Psoas muscle (tissue), 8 donors: Measurements from ENCODE around the gene SLC1A2. TPM values are rescaled to one million over a fixed set of nuclear protein-coding genes. Genes with fewer than 3 reads are reported as not detected.

Source experiments
- ATAC-seq, 4 donors: fragments of 200-7000 bp; cut with Tn5 transposase; one replicate each; pipeline ENCODE4 v1.9.1; 2020; ENCODE audit warnings: moderate library complexity in 3 of 4, mild to moderate bottlenecking in 2 of 4
- DNase-seq, 2 donors: peaks; one replicate each; pipeline ENCODE4 v3.0.0-alpha.2; 2020
- H3K27ac ChIP-seq: fragments of 200-600 bp; one replicate; pipeline ENCODE4 v1.8.0; 2022
- H3K27me3 ChIP-seq, 3 donors: fragments of 200-600 bp in 1 of 3; one replicate each; pipeline versions ENCODE4 v1.6.1 to v1.8.0; 2013 to 2022; ENCODE audit warnings: low read length in 2 of 3, mild to moderate bottlenecking in 2 of 3, moderate library complexity in 1 of 3; ENCODE audit not compliant: insufficient read depth in 3 of 3
- H3K36me3 ChIP-seq, 2 donors: fragments of 200-600 bp in 1 of 2; one replicate each; pipeline versions ENCODE4 v1.6.1 to v1.8.0; 2013 to 2022; ENCODE audit warnings: low read depth in 1 of 2, mild to moderate bottlenecking in 1 of 2, moderate library complexity in 1 of 2; ENCODE audit not compliant: insufficient read depth in 1 of 2
- H3K4me1 ChIP-seq: fragments of 200-600 bp; one replicate; pipeline ENCODE4 v1.8.0; 2022
- H3K4me3 ChIP-seq: fragments of 200-600 bp; one replicate; pipeline ENCODE4 v1.8.0; 2022; ENCODE audit warnings: mild to moderate bottlenecking
- H3K9me3 ChIP-seq: fragments of 200-600 bp; one replicate; pipeline ENCODE4 v1.8.0; 2022
- WGBS, 3 donors: extraction: QIAGEN DNeasy Blood & Tissue Kit; methylation state at CpG; one replicate each; pipeline versions ENCODE4 v1.1.6 to v1.1.7; 2013; 5-methylcytosine and 5-hydroxymethylcytosine counted together
- intact Hi-C, 2 donors: fragments of 100-400 bp; cut with DNase I; formaldehyde crosslinking; loops; one replicate each; pipeline versions ENCODE4 v1.11.0 to v1.14.2; 2022
- polyA plus RNA-seq, 3 donors: library from polyadenylated mRNA; stranded (reverse); fragments of 200-250 nt; gene quantifications; one replicate each; pipeline ENCODE4 v1.2.3, GENCODE V29; 2013
- total RNA-seq, 4 donors: library from RNA; stranded (reverse); fragmentation: NEBNext Ultra II Directional in 2 of 4; extraction: Animal tissue kit (Norgen Biotek cat#: 25700) in 2 of 4; gene quantifications; one replicate each; pipeline versions ENCODE4 v1.2.1 to v1.2.4, GENCODE V29; 2021 to 2023
- TF ChIP-seq, protein P1 (sequence below): fragments of 200-600 bp; IDR thresholded peaks from one replicate; pipeline ENCODE4 v1.8.0; 2022; ENCODE audit warnings: antibody characterized with exemption
- donor health status: healthy with polysubstance abuse.
- donor health status: DM: no; HTN: no; CAD: no; lungs with moderate emphysema.
- donor health status: Bipolar disorder and iron deficiency.
- donor health status: healthy.
- donor health status: DM: yes; HTN: yes; CAD: no.
- donor health status: DM: no; HTN: no; CAD: no.
- donor health status: DM: no; HTN: no; CAD: no.
- donor health status: DM: yes; HTN: yes; CAD: no.

The SLC1A2 gene
- total and polyA plus RNA-seq, 7 donors, result 0.05 to 2.0 (median 0.35) TPM

DNA sequence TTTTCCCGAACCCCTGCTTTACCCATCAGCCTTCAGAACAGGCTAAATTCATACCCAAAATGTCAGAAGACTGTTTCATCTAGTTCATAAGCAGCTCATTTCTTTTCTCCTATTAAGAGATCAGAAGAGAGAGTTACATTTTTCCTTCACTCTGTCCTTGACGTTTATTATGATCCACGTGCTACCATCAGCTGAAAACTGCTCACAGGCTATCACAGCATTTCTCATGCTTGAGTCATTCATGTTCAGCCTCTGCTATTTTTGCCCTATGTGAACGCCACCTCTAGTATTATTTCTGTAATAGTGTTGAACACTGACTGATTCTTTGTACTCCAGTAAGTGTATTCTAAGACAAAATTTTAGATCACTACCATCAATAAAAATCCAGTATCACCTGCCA lies 51.9 kb downstream of the SLC1A2 start:
- H3K27me3 ChIP-seq, result no peaks in the 10 kb centered on the region
- intact Hi-C loops, result no loop called here
- 45 to 53% (median 45%) methylated on average over 4 of the region's 4 CpGs for WGBS, 3 donors
- ATAC-seq (peak; percentile 46 to 71 (median 61)), DNase-seq (no peak)
- H3K9me3 ChIP-seq, result no peaks in the 10 kb centered on the region
- peaks cover 10% of the 10 kb centered on the region for H3K4me1 ChIP-seq
- H3K36me3 ChIP-seq, result no peaks in the 10 kb centered on the region
- TF ChIP-seq, protein P1, sequence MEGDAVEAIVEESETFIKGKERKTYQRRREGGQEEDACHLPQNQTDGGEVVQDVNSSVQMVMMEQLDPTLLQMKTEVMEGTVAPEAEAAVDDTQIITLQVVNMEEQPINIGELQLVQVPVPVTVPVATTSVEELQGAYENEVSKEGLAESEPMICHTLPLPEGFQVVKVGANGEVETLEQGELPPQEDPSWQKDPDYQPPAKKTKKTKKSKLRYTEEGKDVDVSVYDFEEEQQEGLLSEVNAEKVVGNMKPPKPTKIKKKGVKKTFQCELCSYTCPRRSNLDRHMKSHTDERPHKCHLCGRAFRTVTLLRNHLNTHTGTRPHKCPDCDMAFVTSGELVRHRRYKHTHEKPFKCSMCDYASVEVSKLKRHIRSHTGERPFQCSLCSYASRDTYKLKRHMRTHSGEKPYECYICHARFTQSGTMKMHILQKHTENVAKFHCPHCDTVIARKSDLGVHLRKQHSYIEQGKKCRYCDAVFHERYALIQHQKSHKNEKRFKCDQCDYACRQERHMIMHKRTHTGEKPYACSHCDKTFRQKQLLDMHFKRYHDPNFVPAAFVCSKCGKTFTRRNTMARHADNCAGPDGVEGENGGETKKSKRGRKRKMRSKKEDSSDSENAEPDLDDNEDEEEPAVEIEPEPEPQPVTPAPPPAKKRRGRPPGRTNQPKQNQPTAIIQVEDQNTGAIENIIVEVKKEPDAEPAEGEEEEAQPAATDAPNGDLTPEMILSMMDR, result no peak
- no peak overlapping the region for H3K4me3 ChIP-seq
- H3K27ac ChIP-seq, result peak overlapping the region; percentile 64

DNA sequence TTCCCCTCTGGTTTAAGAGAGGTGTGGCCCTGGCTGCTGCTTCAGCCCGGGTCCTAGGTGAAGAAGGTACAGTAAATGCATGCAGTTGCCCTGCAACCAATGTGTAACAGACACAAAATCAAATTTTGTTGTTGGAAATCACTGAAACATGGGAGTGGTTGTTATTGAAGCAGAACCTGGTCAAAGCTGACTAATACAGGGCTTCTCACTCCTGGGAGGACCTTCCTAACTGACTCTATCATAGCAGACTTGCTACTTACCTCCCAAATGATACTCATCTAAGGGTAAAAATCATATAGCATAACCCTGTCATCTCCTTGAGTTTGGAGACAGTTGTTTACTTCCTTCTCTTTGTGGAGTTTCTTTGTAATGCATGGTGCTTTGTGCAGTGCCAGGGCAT lies 52.6 kb downstream of the SLC1A2 start:
- 73 to 88% (median 80%) methylated on average over 1 of the region's 1 CpG for WGBS, 3 donors
- H3K4me3 ChIP-seq, result no peak overlapping the region
- TF ChIP-seq, protein P1, result no peak
- peak overlapping the region; percentile 64 for H3K27ac ChIP-seq
- peaks cover 10% of the 10 kb centered on the region for H3K4me1 ChIP-seq
- intact Hi-C loops, result no loop called here
- H3K9me3 ChIP-seq, result no peaks in the 10 kb centered on the region
- DNase-seq, result no peak
- H3K27me3 ChIP-seq, result no peaks in the 10 kb centered on the region
- no peak for ATAC-seq
- no peaks in the 10 kb centered on the region for H3K36me3 ChIP-seq

DNA sequence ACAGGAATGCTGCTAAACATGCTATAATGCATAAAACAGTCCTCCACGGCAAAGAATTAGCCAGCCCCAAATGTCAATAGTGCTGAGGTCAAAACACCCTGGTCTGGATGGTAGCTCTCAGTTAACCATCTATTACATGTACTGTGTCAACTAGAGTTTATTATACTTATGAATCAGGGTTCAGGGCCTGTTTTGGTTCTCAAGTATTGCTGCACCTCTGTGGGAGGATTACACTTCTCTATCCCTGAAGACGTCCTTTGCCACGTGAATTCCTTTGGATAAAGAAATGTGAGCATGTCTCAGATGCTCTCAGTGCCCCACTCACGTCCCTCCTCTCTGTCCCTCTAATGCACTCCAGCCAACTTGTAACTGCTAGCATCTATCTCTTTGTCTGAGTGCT lies 53.4 kb downstream of the SLC1A2 start:
- Histone ChIP-seq H3K27me3 (no peaks in the 10 kb centered on the region), H3K4me1 (peaks cover 10% of the 10 kb centered on the region), H3K4me3 (no peak overlapping the region), H3K9me3 (no peaks in the 10 kb centered on the region), H3K36me3 (no peaks in the 10 kb centered on the region), H3K27ac (no peak overlapping the region)
- intact Hi-C loops, result no loop called here
- TF ChIP-seq, protein P1, result no peak
- 81 to 85% (median 82%) methylated on average over 4 of the region's 4 CpGs for WGBS, 3 donors
- DNase-seq, result no peak
- ATAC-seq, result no peak

DNA sequence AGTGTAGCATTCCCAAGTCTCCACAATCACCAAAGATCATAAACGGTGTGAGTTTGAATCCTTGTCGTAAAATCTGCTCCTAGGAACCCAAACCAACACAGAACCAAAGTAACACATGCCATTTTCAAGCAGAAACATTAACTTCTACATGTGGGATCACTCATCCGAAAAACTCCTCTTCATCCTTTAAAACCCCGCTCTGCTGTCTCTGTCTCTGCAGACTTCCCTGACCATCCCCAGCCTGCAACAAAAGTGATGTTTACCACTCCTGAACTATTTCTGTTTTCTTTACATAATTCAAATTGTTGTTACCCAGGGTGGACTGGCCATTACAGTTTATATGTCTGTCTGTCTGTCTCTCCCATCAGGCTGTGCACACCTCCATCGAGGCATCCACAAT lies 54.0 kb downstream of the SLC1A2 start:
- H3K4me1 ChIP-seq, result peaks cover 10% of the 10 kb centered on the region
- no peak overlapping the region for H3K4me3 ChIP-seq
- 93 to 94% (median 94%) methylated on average over 5 of the region's 5 CpGs for WGBS, 3 donors
- H3K27me3 ChIP-seq, result no peaks in the 10 kb centered on the region
- DNase-seq (no peak), ATAC-seq (no peak)
- intact Hi-C loops, result no loop called here
- TF ChIP-seq, protein P1, result no peak
- no peaks in the 10 kb centered on the region for H3K36me3 ChIP-seq
- no peak overlapping the region for H3K27ac ChIP-seq
- no peaks in the 10 kb centered on the region for H3K9me3 ChIP-seq
